Frontal cortex (tissue), 4 donors: Measurements from ENCODE around the gene EPYC. TPM values are rescaled to one million over a fixed set of nuclear protein-coding genes. Genes with fewer than 3 reads are reported as not detected.

Source experiments
- DNase-seq, 2 donors: peaks; one replicate each; pipeline ENCODE4 v3.0.0; 2012; ENCODE audit warnings: low spot score in 2 of 2
- FAIRE-seq: peaks from 2 replicates; lab custom pipeline; 2012; peaks lifted over from hg19 to GRCh38; lab: Jason Lieb, UNC
- total RNA-seq: library from RNA; depleted of rRNA; stranded (reverse); fragments of >200 nt; gene quantifications from one replicate; pipeline ENCODE4 v1.2.3, GENCODE V29; 2014
- donor health status: control.
- donor health status: control.
- donor health status: control.

EPYC gene
- total RNA-seq, 1 donor from 2014 or later: not detected

- FAIRE-seq: no peak
- no peak for DNase-seq
Observed at GRCh38 chr12:90920222-90920621, 84.5 kb downstream of the EPYC start.

- FAIRE-seq (no peak), DNase-seq (no peak)
Observed at GRCh38 chr12:90917431-90917830, 87.3 kb downstream of the EPYC start.

GRCh38 chr12:90916516-90916915 is 88.3 kb downstream of the EPYC start:
- FAIRE-seq (no peak), DNase-seq (no peak)

- no peak for FAIRE-seq
- no peak for DNase-seq
Observed at GRCh38 chr12:90915353-90915752, 89.4 kb downstream of the EPYC start.

Other genes starting within 250 kb of the EPYC start
- gene CCER1, start 49.8 kb downstream of the EPYC start, total RNA-seq: not detected
- 1.2 TPM for gene KERA, start 53.1 kb upstream of the EPYC start, total RNA-seq
- gene LUM, start 106.5 kb upstream of the EPYC start, total RNA-seq: 12.6 TPM
- 41.6 TPM for gene DCN, start 177.8 kb upstream of the EPYC start, total RNA-seq